ENCODE data around the gene PRR18.

Gene PRR18

DNA sequence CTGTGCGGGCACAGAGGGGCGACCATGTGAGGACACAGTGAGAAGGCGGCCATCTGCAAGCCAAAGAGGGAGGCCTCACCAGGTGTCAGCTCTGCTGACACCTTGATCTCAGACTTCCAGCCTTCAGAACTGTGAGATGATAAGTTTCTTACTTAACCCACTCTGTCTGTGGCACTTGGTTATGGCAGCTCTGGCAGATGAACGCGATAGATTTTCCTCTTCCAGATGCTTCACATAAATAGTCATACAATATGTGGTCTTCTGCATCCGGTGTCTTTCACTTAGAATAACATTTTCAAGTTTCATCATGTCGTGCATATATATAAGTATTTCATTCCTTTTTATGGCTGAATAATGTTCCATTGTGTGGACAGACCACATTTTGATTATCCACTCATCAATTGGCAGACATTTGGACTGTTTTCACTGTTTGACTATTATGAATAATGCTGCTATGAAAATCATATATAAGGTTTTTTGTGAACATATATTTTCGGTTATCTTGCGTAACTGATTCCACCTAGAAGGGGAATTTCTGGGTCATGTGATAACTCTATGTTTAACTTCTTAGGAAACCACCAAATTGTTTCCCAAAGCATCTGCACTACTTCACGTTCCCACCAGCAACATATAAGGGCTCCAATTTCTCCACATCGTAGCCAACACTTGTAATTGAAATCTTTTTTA is 30.2 kb downstream of the PRR18 start:
- TF ChIP-seq, protein P1, sequence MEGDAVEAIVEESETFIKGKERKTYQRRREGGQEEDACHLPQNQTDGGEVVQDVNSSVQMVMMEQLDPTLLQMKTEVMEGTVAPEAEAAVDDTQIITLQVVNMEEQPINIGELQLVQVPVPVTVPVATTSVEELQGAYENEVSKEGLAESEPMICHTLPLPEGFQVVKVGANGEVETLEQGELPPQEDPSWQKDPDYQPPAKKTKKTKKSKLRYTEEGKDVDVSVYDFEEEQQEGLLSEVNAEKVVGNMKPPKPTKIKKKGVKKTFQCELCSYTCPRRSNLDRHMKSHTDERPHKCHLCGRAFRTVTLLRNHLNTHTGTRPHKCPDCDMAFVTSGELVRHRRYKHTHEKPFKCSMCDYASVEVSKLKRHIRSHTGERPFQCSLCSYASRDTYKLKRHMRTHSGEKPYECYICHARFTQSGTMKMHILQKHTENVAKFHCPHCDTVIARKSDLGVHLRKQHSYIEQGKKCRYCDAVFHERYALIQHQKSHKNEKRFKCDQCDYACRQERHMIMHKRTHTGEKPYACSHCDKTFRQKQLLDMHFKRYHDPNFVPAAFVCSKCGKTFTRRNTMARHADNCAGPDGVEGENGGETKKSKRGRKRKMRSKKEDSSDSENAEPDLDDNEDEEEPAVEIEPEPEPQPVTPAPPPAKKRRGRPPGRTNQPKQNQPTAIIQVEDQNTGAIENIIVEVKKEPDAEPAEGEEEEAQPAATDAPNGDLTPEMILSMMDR (IDR thresholded peaks at IDR 0.05), result no peak
- no peak for TF ChIP-seq ZFX (IDR thresholded peaks at IDR 0.05; ENCODE audit: borderline replicate concordance)
- no peak overlapping the region for H3K27ac ChIP-seq

GRCh38 chr6:166277018-166277417 is 31.2 kb downstream of the PRR18 start:
- no peak overlapping the region for H3K27ac ChIP-seq
- TF ChIP-seq, protein P1 (IDR thresholded peaks at IDR 0.05), result no peak
- no peak for TF ChIP-seq ZFX (IDR thresholded peaks at IDR 0.05; ENCODE audit: borderline replicate concordance)

DNA sequence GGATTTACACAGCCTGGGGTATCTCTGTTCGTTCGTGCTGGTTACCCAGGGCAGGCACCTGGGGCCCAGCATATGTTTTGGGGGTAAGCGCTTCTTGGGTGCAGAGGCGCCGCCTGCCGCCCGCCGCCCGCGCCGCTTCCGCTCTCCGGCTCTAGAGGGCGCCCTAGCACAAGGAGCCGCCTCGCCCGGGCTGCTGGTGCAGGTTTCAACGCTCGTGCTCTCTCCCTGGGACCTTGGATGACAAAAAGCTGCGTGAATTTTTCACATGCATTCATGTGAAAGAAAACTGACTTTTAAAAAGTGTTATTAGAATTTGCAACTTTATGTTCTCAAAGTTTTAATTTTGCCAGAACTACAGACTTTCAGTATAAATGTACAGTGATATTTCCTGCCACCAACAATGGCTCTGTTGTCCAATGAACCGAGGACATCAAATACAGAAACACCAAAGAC is 32.5 kb downstream of the PRR18 start:
- no peak for TF ChIP-seq ZFX (IDR thresholded peaks at IDR 0.05; ENCODE audit: borderline replicate concordance)
- TF ChIP-seq, protein P1 (IDR thresholded peaks at IDR 0.05), result peak; percentile 85
- H3K27ac ChIP-seq, result no peak overlapping the region

GRCh38 chr6:166274739-166275370 is 33.3 kb downstream of the PRR18 start:
- no peak for TF ChIP-seq ZFX (IDR thresholded peaks at IDR 0.05; ENCODE audit: borderline replicate concordance)
- TF ChIP-seq, protein P1 (IDR thresholded peaks at IDR 0.05), result no peak

GRCh38 chr6:166274163-166274562 is 34.0 kb downstream of the PRR18 start:
- TF ChIP-seq, protein P1 (IDR thresholded peaks at IDR 0.05), result no peak
- no peak for TF ChIP-seq ZFX (IDR thresholded peaks at IDR 0.05; ENCODE audit: borderline replicate concordance)
- H3K27ac ChIP-seq, result no peak overlapping the region

More at GRCh38 chr6:166274739-166275370, 33.3 kb downstream of the PRR18 start:
- H3K27ac ChIP-seq, result no peak overlapping the region

GRCh38 chr6:166271376-166271765 is 36.8 kb downstream of the PRR18 start:
- H3K27ac ChIP-seq, result no peak overlapping the region
- TF ChIP-seq, protein P1 (IDR thresholded peaks at IDR 0.05), result no peak
- no peak for TF ChIP-seq ZFX (IDR thresholded peaks at IDR 0.05; ENCODE audit: borderline replicate concordance)

Data from 22Rv1 (cell line).